VCaP (cell line): ENCODE results near the gene PLS3.

Source experiments
- H3K27ac ChIP-seq: fragments of 450-650 bp; 2 replicates; pipeline ENCODE4 v1.5.1; 2017
- CTCF ChIP-seq: fragments of 450-650 bp; conservative IDR thresholded peaks from 2 replicates; pipeline ENCODE4 v1.5.1; 2017; ENCODE audit warnings: mild to moderate bottlenecking, moderate library complexity

PLS3 gene

GRCh38 chrX:115595049-115595448 lies 34.1 kb downstream of the PLS3 start:
- H3K27ac ChIP-seq = no peak overlapping the region
- no peak for TF ChIP-seq CTCF

GRCh38 chrX:115598556-115598955 lies 37.6 kb downstream of the PLS3 start:
- no peak overlapping the region for H3K27ac ChIP-seq

GRCh38 chrX:115602308-115602707 lies 41.3 kb downstream of the PLS3 start:
- TF ChIP-seq CTCF = no peak
- H3K27ac ChIP-seq = no peak overlapping the region

More at GRCh38 chrX:115598556-115598955, 37.6 kb downstream of the PLS3 start:
- no peak for TF ChIP-seq CTCF

GRCh38 chrX:115602729-115603389 lies 41.9 kb downstream of the PLS3 start:
- TF ChIP-seq CTCF = no peak
- no peak overlapping the region for H3K27ac ChIP-seq

GRCh38 chrX:115603534-115604074 lies 42.6 kb downstream of the PLS3 start:
- no peak for TF ChIP-seq CTCF
- H3K27ac ChIP-seq = no peak overlapping the region

GRCh38 chrX:115606861-115607260 lies 45.9 kb downstream of the PLS3 start:
- H3K27ac ChIP-seq = no peak overlapping the region
- no peak for TF ChIP-seq CTCF

- no peak overlapping the region for H3K27ac ChIP-seq
- no peak for TF ChIP-seq CTCF
Measured at GRCh38 chrX:115609621-115610020, 48.6 kb downstream of the PLS3 start.
